ENCODE results near the gene PCDHB7.
"Not testable (repeated sequence)": the region's sequence is repeated elsewhere in the genome, so short reads cannot be mapped to it uniquely, and the experiment has no call there.

The PCDHB7 gene

GRCh38 chr5:141182248-141182647 is 9.8 kb downstream of the PCDHB7 start, which contains the start of gene PCDHB16:
PCDHB16 (plus strand) TSS chr5:141182387; CDS start chr5:141182560, 173 bp downstream.
- no peak for DNase-seq

DNA sequence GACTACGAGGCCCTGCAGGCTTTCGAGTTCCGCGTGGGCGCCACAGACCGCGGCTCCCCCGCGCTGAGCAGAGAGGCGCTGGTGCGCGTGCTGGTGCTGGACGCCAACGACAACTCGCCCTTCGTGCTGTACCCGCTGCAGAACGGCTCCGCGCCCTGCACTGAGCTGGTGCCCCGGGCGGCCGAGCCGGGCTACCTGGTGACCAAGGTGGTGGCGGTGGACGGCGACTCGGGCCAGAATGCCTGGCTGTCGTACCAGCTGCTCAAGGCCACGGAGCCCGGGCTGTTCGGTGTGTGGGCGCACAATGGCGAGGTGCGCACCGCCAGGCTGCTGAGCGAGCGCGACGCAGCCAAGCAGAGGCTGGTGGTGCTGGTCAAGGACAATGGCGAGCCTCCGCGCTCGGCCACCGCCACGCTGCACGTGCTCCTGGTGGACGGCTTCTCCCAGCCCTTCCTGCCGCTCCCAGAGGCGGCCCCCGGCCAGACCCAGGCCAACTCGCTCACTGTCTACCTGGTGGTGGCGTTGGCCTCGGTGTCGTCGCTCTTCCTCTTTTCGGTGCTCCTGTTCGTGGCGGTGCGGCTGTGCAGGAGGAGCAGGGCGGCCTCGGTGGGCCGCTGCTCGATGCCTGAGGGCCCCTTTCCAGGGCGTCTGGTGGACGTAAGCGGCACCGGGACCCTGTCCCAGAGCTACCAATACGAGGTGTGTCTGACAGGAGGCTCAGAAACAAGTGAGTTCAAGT is 11.8 kb downstream of the PCDHB7 start:
- not testable (repeated sequence) for DNase-seq

DNA sequence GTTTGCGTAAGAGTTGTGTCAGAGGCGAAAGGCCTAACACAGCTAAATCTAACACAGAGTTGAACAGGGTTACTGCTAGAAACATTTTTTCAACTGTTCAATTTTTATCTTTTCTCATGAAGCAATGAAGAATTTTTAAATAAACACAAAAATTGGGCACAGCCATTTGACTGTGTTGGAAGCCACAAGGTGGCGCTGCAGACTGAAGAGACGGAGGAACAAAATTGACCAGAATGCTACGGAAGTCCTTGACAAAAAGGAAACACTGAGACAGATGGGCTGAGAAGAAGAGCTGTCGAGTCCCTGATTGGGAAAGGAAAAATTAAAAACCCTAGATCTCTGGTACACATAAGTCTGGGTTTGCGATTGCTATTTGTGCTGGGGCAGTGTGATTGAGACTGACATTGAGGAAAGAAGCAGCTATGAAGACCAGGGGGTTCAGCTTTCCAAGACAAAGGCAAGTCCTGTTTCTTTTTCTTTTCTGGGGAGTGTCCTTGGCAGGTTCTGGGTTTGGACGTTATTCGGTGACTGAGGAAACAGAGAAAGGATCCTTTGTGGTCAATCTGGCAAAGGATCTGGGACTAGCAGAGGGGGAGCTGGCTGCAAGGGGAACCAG is 14.6 kb downstream of the PCDHB7 start, which contains the start of gene PCDHB9:
Gene PCDHB9 (plus strand): TSS at position 265 of the 616 bp plus-strand sequence. CDS start 158 bp downstream, at position 423.
- no peak for DNase-seq

GRCh38 chr5:141188682-141189081 is 16.2 kb downstream of the PCDHB7 start:
- not testable (repeated sequence) for DNase-seq

GRCh38 chr5:141189131-141189530 is 16.7 kb downstream of the PCDHB7 start:
- not testable (repeated sequence) for DNase-seq

- no peak for DNase-seq
These were observed 19.8 kb downstream of the PCDHB7 start, which contains the start of gene PCDHB10 for GRCh38 chr5:141192110-141192725. PCDHB10 (plus strand) TSS chr5:141192353; CDS start chr5:141192553, 200 bp downstream.

DNA sequence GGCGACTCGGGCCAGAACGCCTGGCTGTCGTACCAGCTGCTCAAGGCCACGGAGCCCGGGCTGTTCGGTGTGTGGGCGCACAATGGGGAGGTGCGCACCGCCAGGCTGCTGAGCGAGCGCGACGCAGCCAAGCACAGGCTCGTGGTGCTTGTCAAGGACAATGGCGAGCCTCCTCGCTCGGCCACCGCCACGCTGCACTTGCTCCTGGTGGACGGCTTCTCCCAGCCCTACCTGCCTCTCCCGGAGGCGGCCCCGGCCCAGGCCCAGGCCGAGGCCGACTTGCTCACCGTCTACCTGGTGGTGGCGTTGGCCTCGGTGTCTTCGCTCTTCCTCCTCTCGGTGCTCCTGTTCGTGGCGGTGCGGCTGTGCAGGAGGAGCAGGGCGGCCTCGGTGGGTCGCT is 21.9 kb downstream of the PCDHB7 start:
- not testable (repeated sequence) for DNase-seq

GRCh38 chr5:141196363-141196762 is 23.9 kb downstream of the PCDHB7 start:
- no peak for DNase-seq

- DNase-seq, result no peak
These were observed 27.2 kb downstream of the PCDHB7 start, which contains the start of gene PCDHB11 for GRCh38 chr5:141199359-141200235. PCDHB11 (plus strand) TSS chr5:141199627; CDS start chr5:141199775, 148 bp downstream.

DNA sequence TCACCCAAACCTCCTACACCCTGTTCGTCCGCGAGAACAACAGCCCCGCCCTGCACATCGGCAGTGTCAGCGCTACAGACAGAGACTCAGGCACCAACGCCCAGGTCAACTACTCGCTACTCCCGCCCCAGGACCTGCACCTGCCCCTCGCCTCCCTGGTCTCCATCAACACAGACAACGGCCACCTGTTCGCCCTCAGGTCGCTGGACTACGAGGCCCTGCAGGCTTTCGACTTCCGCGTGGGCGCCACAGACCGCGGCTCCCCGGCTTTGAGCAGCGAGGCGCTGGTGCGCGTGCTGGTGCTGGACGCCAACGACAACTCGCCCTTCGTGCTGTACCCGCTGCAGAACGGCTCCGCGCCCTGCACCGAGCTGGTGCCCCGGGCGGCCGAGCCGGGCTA is 28.7 kb downstream of the PCDHB7 start:
- not testable (repeated sequence) for DNase-seq

DNA sequence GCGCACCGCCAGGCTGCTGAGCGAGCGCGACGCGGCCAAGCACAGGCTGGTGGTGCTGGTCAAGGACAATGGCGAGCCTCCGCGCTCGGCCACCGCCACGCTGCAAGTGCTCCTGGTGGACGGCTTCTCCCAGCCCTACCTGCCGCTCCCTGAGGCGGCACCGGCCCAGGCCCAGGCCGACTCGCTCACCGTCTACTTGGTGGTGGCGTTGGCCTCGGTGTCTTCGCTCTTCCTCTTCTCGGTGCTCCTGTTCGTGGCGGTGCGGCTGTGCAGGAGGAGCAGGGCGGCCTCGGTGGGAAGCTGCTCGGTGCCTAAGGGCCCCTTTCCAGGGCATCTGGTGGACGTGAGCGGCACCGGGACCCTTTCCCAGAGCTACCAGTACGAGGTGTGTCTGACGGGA is 29.2 kb downstream of the PCDHB7 start:
- DNase-seq, result not testable (repeated sequence)

DNA sequence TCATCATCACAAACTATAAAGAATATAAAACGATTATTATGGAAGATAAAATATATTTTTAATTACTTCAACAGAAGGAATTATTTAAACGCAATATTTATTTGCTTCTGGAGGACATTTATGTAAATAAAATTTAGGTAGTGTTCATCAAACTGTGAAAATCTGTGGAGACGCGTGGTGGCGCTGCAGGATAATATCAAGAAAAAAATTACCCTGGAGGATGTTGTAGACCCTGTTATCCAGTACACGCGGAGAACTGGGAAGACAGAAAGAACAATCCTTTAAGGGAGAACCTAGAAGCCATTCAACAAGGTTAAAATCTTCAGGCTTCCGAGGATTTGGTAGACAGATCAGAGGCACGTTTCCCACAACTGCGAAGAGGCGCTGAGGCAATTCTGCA is 36.0 kb downstream of the PCDHB7 start, which contains the start of gene PCDHB12:
Gene PCDHB12 (plus strand): TSS at position 242 of the 400 bp plus-strand sequence. CDS start 189 bp downstream, outside the sequence.
- no peak for DNase-seq

DNA sequence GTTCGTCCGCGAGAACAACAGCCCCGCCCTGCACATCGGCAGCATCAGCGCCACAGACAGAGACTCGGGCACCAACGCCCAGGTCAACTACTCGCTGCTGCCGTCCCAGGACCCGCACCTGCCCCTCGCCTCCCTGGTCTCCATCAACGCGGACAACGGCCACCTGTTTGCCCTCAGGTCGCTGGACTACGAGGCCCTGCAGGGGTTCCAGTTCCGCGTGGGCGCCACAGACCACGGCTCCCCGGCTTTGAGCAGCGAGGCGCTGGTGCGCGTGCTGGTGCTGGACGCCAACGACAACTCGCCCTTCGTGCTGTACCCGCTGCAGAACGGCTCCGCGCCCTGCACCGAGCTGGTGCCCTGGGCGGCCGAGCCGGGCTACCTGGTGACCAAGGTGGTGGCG is 37.8 kb downstream of the PCDHB7 start:
- not testable (repeated sequence) for DNase-seq

GRCh38 chr5:141210849-141211248 is 38.4 kb downstream of the PCDHB7 start:
- DNase-seq, result not testable (repeated sequence)

DNA sequence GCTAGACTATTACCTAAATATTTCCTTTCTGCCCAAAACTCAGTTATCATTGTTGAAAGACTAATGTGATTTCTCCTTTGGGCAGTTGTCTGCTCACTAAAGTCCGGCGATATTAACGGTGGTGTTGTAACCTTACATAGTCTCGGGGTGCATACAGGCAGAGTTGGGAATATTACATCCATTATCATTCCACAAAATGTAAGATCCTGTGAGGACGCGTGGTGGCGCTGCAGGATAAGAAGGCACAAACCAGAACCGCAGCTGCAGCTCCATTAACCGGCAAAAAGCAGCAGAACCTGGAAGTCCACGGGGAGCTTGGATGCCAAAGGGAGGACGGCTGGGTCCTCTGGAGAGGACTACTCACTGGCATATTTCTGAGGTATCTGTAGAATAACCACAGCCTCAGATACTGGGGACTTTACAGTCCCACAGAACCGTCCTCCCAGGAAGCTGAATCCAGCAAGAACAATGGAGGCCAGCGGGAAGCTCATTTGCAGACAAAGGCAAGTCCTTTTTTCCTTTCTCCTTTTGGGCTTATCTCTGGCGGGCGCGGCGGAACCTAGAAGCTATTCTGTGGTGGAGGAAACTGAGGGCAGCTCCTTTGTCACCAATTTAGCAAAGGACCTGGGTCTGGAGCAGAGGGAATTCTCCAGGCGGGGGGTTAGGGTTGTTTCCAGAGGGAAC is 41.4 kb downstream of the PCDHB7 start, which contains the start of gene PCDHB13:
Gene PCDHB13 (plus strand): TSS at position 264 of the 684 bp plus-strand sequence. CDS start 205 bp downstream, at position 469.
- DNase-seq, result peak; percentile 1

GRCh38 chr5:141214583-141214982 is 42.1 kb downstream of the PCDHB7 start:
- not testable (repeated sequence) for DNase-seq

DNA sequence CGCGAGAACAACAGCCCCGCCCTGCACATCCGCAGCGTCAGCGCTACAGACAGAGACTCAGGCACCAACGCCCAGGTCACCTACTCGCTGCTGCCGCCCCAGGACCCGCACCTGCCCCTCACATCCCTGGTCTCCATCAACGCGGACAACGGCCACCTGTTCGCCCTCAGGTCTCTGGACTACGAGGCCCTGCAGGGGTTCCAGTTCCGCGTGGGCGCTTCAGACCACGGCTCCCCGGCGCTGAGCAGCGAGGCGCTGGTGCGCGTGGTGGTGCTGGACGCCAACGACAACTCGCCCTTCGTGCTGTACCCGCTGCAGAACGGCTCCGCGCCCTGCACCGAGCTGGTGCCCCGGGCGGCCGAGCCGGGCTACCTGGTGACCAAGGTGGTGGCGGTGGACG is 43.1 kb downstream of the PCDHB7 start:
- DNase-seq, result not testable (repeated sequence)

DNA sequence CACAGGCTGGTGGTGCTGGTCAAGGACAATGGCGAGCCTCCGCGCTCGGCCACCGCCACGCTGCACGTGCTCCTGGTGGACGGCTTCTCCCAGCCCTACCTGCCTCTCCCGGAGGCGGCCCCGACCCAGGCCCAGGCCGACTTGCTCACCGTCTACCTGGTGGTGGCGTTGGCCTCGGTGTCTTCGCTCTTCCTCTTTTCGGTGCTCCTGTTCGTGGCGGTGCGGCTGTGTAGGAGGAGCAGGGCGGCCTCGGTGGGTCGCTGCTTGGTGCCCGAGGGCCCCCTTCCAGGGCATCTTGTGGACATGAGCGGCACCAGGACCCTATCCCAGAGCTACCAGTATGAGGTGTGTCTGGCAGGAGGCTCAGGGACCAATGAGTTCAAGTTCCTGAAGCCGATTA is 43.6 kb downstream of the PCDHB7 start:
- DNase-seq, result not testable (repeated sequence)

GRCh38 chr5:141223112-141223783 is 50.8 kb downstream of the PCDHB7 start, which contains the start of gene PCDHB14:
PCDHB14 (plus strand) TSS chr5:141223343; CDS start chr5:141223506, 163 bp downstream.
- peak; percentile 7 for DNase-seq

DNA sequence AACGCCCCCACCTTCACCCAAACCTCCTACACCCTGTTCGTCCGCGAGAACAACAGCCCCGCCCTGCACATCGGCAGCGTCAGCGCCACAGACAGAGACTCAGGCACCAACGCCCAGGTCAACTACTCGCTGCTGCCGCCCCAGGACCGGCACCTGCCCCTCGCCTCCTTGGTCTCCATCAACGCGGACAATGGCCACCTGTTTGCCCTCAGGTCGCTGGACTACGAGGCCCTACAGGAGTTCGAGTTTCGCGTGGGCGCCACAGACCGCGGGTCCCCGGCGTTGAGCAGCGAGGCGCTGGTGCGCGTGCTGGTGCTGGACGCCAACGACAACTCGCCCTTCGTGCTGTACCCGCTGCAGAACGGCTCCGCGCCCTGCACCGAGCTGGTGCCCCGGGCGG is 52.4 kb downstream of the PCDHB7 start:
- not testable (repeated sequence) for DNase-seq

DNA sequence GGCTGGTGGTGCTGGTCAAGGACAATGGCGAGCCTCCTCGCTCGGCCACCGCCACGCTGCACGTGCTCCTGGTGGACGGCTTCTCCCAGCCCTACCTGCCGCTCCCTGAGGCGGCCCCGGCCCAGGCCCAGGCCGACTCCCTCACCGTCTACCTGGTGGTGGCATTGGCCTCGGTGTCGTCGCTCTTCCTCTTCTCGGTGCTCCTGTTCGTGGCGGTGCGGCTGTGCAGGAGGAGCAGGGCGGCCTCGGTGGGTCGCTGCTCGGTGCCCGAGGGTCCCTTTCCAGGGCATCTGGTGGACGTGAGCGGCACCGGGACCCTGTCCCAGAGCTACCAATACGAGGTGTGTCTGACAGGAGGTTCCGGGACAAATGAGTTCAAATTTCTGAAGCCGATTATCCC is 53.0 kb downstream of the PCDHB7 start:
- DNase-seq, result not testable (repeated sequence)

Data from DMS153 (cell line).